GM12892 (cell line): Measurements from ENCODE around the gene RPGRIP1L.

Source experiments
- DNase-seq: peaks from one replicate; pipeline ENCODE4 v3.0.0; 2011; ENCODE audit not compliant: insufficient read length
- FAIRE-seq: peaks from 2 replicates; lab custom pipeline; 2011; peaks lifted over from hg19 to GRCh38; lab: Jason Lieb, UNC
- POLR2A ChIP-seq: IDR thresholded peaks from 2 replicates; pipeline ENCODE4 v1.6.1; 2011; ENCODE audit warnings: low read depth, low read length, control low read depth
- POLR2AphosphoS5 ChIP-seq: IDR thresholded peaks from 2 replicates; pipeline ENCODE4 v1.6.1; 2011; ENCODE audit warnings: low read depth, low read length, control low read depth
- TAF1 ChIP-seq: IDR thresholded peaks from 2 replicates; pipeline ENCODE4 v1.6.1; 2011; ENCODE audit warnings: low read depth, mild to moderate bottlenecking, control low read depth, low read length, borderline replicate concordance

The RPGRIP1L gene

GRCh38 chr16:53612003-53612402, 91.7 kb downstream of the RPGRIP1L start:
- TF ChIP-seq POLR2AphosphoS5 (no peak), TAF1 (no peak), POLR2A (no peak)
- DNase-seq (no peak), FAIRE-seq (no peak)

GRCh38 chr16:53611179-53611696, 92.4 kb downstream of the RPGRIP1L start:
- FAIRE-seq (no peak), DNase-seq (no peak)
- no peak for TF ChIP-seq POLR2AphosphoS5
- no peak for TF ChIP-seq POLR2A
- TF ChIP-seq TAF1: no peak

- no peak for FAIRE-seq
- no peak for DNase-seq
- TF ChIP-seq TAF1: no peak
Measured at GRCh38 chr16:53609536-53609935, 94.1 kb downstream of the RPGRIP1L start.

GRCh38 chr16:53608094-53608493, 95.6 kb downstream of the RPGRIP1L start:
- DNase-seq (no peak), FAIRE-seq (no peak)
- TF ChIP-seq POLR2AphosphoS5: no peak
- TF ChIP-seq TAF1: no peak
- no peak for TF ChIP-seq POLR2A

- FAIRE-seq (no peak), DNase-seq (no peak)
- TF ChIP-seq TAF1: no peak
- TF ChIP-seq POLR2A: no peak
- no peak for TF ChIP-seq POLR2AphosphoS5
Measured at GRCh38 chr16:53605831-53606400, 97.7 kb downstream of the RPGRIP1L start.

- DNase-seq (no peak), FAIRE-seq (no peak)
- TF ChIP-seq POLR2A (no peak), TAF1 (no peak), POLR2AphosphoS5 (no peak)
Measured at GRCh38 chr16:53605356-53605755, 98.3 kb downstream of the RPGRIP1L start.

- TF ChIP-seq POLR2A (no peak), POLR2AphosphoS5 (no peak), TAF1 (no peak)
- FAIRE-seq (no peak), DNase-seq (no peak)
Measured at GRCh38 chr16:53601961-53602360, 101.7 kb downstream of the RPGRIP1L start.

GRCh38 chr16:53600616-53601015, 103.0 kb downstream of the RPGRIP1L start:
- DNase-seq (no peak), FAIRE-seq (no peak)
- no peak for TF ChIP-seq TAF1
- TF ChIP-seq POLR2A: no peak
- TF ChIP-seq POLR2AphosphoS5: no peak

- FAIRE-seq (no peak), DNase-seq (no peak)
- TF ChIP-seq TAF1: no peak
- no peak for TF ChIP-seq POLR2A
- TF ChIP-seq POLR2AphosphoS5: no peak
Measured at GRCh38 chr16:53600126-53600525, 103.5 kb downstream of the RPGRIP1L start.

GRCh38 chr16:53599548-53599947, 104.1 kb downstream of the RPGRIP1L start:
- TF ChIP-seq TAF1 (no peak), POLR2A (no peak), POLR2AphosphoS5 (no peak)
- FAIRE-seq: no peak
- DNase-seq: no peak

GRCh38 chr16:53598511-53599275, 105.0 kb downstream of the RPGRIP1L start:
- TF ChIP-seq TAF1: no peak
- TF ChIP-seq POLR2AphosphoS5: no peak
- TF ChIP-seq POLR2A: no peak
- DNase-seq (no peak), FAIRE-seq (no peak)

- no peak for TF ChIP-seq POLR2AphosphoS5
- no peak for TF ChIP-seq POLR2A
- TF ChIP-seq TAF1: no peak
- DNase-seq (no peak), FAIRE-seq (no peak)
Measured at GRCh38 chr16:53597776-53598175, 105.9 kb downstream of the RPGRIP1L start.
